ENCODE results near the gene OGFRL1.
"Not testable (repeated sequence)": the region's sequence is repeated elsewhere in the genome, so short reads cannot be mapped to it uniquely, and the experiment has no call there.

The OGFRL1 gene

DNA sequence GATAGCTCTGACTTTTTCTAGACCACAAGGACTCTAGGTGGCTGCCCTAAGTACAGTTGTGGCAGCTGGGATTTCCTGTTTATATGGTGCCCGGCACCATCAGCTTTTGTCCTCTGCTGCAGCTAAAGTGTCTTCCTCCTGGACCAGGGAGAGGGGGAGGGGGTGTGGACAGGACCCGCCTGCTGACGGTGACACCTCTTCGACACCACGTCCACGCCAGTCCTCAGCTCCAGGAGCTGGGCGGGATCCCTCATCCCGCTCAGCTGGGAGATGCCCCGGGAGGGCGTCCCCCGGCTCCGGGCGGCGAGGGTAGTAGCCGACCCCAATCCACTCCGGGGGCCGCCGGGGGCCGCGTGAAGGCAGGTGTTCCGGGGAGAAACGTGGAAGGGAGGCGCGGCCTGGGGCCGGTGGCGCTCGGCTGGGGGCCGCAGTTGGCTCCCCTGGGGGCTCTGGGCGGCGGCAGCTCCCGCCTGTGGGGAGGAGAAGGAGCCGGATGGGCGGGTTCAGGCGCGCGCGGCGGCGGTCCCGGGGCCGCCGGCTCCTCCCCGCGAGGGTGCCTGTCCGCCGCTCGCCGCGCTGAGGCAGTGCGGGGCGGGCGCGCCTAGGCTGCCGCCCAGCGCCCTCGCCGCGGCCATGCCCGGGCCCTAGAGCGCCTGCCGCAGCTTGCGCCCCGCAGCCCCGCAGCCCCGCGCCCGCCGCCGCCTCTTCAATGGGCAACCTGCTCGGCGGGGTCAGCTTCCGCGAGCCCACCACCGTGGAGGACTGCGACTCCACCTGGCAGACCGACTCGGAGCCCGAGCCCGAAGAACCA lies at the start of gene OGFRL1:
TSS of gene OGFRL1 (plus strand) at position 584 of the 811 bp plus-strand sequence. CDS start at position 710, 126 bp downstream.
- peak; percentile 67 for DNase-seq

GRCh38 chr6:71239694-71240093 lies 48.9 kb upstream of the OGFRL1 start:
- no peak for DNase-seq

DNA sequence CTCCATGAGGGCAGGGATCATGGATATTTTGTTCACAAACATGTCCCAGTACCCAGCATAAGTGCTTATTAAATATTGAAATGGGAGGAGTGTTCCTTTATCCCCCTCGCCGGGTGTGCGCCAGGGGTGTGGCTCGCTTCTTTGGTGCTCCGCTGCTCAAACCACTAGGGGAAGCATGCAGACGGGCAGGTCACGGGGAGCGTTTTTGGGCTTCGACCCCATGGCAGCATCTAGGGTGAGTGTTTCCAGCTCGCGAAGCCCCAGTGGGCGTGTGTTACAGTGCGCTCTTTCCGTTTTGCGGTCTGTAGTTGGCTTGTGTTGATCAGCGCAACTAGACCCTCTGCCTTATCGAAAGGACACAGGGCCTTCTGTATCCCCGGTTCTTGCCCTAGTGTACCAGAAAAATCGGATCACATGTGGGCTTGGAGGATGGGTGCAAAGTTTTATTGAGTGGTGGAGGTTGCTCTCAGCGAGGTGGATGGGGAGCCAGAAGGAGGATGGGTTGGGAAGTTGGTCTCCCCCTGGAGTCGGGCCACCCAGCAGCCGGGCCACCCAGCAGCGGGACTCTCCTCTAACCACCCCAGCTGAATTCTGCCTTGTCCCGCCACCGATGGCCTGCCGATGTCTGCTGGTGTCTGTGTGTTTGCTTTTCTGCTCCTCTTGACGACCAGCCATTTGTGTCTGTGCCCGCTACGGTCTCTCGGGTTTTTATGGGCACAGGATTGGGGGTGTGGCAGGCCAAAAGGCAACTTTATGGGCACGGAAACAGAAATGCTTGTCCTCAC lies 43.2 kb upstream of the OGFRL1 start:
- DNase-seq, result no peak

DNA sequence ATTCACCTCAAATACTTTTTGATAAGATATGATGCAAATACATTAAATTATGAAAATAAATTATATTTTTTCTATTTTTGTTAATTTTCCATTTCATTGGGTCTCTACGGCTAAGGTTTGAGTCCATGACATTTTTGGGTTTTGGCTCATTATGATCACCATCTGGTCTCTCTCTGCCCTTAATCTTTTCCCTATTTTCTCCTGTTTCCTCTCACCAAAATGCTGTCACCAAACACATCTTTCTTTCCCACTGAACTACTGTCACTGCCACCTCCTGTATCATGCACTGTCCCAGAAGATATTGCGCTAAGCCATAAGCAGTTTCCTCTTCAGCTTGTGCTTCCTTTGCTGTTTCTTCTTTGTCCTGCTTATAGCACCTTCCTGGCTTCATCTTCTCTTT lies 42.0 kb upstream of the OGFRL1 start:
- no peak for DNase-seq

GRCh38 chr6:71248306-71248765 lies 40.3 kb upstream of the OGFRL1 start:
- DNase-seq, result no peak

- no peak for DNase-seq
Measured at GRCh38 chr6:71248878-71249544, 39.6 kb upstream of the OGFRL1 start.

GRCh38 chr6:71250099-71250602 lies 38.5 kb upstream of the OGFRL1 start:
- no peak for DNase-seq

DNA sequence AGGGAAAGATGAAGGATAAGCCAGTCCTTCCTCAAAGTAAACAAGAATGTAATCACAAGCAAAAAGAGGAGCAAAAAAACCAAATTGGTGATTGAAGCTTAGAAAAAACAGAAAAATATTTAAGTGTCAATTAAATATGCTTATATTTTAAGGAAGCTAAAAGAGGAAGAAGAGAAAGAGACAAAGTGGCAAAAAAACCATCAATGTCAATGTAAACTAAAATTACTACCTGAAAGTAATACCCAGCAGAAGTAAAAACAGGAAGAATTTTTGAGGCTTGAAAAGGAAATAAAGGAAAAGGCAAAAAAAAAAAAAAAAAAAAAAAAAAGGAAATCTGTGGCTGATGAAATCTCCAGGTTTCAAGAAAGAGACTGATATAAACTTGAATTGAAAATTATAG lies 36.2 kb upstream of the OGFRL1 start:
- DNase-seq, result no peak

DNA sequence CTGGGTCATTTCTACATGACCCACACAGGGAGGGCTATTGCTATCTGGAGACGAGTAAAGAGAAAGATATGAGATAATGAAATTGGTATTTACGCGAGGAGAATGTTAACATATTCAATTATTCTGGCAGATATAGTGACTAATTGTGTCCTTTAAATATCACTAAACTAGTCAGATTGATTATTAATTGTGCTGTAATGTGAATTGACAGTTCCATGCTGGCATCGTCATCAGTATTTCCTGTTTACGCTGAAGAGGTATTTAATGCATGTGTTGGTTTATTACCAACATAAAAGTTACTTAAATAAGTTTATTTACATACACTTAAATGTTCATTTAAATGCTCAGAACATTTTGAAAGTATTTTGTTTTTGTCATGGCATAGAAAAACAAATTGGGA lies 35.7 kb upstream of the OGFRL1 start:
- DNase-seq, result no peak

DNA sequence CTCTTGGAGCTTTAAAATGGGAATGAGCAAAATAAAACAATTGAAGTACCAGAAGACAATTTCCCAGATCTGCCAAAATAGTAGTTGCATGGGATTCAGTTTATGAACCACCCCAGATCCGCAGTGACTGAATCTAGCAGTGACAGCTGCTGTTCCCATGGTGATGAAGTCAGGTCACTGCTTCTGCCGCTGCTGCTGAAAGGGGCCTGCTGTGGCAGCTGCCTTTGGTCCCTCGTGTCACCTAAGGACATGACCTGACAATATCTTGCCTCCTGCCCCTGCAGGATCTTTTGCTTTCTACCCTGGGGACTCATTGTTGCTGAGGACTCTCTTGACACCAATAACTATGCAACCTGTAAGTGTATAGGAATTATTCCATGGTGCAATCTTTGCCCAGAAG lies 34.3 kb upstream of the OGFRL1 start:
- no peak for DNase-seq

GRCh38 chr6:71258078-71258866 lies 30.3 kb upstream of the OGFRL1 start:
- no peak for DNase-seq

- DNase-seq, result no peak
Measured at GRCh38 chr6:71259888-71260604, 28.6 kb upstream of the OGFRL1 start.

GRCh38 chr6:71262914-71263313 lies 25.7 kb upstream of the OGFRL1 start:
- DNase-seq, result no peak

GRCh38 chr6:71266392-71266791 lies 22.2 kb upstream of the OGFRL1 start:
- DNase-seq, result not testable (repeated sequence)

DNA sequence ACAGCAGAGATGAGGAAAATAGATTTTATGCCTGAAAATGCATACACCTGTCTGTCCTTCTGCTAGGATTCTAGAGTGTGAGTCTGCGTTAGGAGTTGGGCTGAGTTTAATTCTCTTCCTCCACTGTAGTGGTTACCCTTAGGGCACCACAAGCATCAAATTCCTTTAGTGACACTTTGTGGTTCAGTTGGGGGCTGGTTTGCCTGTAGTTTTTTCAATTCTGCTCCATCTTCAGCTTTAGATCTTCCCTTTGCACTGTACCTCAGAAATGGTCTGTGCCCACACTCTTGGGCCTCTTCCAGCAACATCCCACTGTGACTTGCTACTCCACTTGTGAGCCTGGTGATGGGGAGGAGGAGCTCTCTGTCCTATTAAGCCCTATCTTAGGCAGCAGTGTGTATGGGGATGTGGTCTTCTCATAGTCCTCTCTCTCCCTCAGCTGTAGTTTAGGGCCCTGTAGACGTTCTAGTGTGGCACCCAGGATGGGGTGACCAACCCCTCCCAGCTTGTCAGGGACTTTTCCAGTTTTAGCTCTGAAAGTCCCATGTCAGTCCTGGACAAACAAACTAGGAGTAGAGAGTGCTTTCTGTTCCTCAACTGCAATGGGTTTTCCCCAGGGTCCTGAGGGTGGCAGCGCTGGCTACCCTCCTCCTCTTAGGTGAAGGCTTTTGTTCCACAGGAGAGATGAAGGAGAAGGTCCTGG lies 19.7 kb upstream of the OGFRL1 start:
- no peak for DNase-seq

DNA sequence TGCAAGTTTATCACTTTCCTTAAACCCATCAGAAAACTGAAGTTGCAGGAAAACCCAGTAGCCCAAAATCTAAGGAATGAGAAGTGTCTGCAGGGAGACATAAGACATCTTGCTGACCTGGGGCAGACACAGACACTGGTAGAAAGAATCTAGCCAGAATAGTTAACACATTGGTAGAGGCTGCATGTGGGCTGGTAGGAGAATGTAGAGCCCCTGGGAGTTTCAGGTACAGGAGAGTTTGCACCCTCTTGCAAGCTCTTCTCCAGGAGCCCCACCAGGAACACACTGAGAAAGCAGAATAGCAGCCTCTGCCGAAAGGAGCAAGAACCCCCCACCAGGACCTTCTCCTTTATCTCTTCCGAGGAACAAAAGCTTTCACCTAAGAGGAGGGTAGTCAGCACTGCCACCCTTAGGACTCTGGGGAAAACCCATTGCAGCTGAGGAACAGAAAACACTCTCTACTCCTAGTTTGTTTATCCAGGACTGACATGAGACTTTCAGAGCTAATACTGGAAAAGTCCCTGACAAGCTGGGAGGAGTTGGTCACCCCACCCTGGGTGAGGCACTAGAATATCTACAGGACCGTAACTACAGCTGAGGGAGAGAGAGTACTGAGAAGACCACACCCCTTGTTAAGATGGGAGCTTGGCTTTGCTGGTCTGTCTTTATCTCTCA lies 10.5 kb upstream of the OGFRL1 start:
- no peak for DNase-seq

DNA sequence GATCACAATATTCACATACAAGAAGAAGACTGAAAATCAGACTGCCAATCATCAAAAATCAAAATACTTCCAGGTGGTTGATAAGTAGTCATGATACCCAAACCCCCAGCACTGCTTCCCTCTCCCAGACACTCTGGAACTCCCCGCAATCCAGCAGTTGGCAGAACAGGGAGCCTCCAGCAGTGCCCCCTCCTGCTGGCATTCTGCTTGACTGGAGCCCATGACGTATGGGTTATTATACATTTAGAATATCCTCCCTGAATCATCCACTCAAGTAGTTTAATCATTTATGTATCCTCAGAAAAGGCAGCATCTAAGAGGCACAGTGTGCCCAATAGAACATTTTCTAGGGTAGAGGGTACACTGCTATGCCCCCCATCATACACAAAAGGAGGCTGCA lies 9.3 kb upstream of the OGFRL1 start:
- no peak for DNase-seq

- no peak for DNase-seq
Measured at GRCh38 chr6:71279740-71280139, 8.9 kb upstream of the OGFRL1 start.

GRCh38 chr6:71280701-71281100 lies 7.9 kb upstream of the OGFRL1 start:
- no peak for DNase-seq

DNA sequence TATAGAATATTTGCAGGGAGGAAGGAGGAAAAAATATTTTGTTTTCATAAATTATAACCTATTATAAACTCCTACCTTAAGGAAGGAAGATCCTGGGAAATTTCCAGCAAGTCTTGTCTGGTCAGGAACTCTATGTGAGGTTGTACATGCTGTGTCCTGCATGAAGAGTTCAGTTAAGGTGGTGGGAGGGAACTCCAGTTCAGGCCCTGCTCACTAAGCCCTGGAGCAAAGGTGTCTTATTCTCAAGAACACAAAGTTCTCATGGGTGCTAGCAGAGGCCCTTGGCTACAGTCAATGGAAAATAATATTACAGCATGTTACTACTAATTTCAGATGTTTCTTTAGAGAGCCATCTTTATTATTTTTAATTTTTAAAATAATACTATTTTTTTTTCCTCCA lies 3.8 kb upstream of the OGFRL1 start:
- DNase-seq, result no peak

GRCh38 chr6:71287038-71287437 lies 1.6 kb upstream of the OGFRL1 start:
- no peak for DNase-seq
